K562 (cell line): ENCODE data around the gene SV2C. TPM values are rescaled to one million over a fixed set of nuclear protein-coding genes. Genes with fewer than 3 reads are reported as not detected.
A peak's percentile ranks its signal among the peaks of the same experiment; 100 is the strongest.

Experiments used
- BRCA1 ChIP-seq, 2 experiments: fragments of 450-650 bp in 1 of 2; sonication (generic) in 1 of 2; formaldehyde crosslinking in 1 of 2; IDR thresholded peaks; 2 replicates each; pipeline versions ENCODE4 v1.5.0 to v1.6.1; 2017 to 2020; ENCODE audit warnings: mild to moderate bottlenecking in 1 of 2, missing genetic modification reagents in 1 of 2
- FOXA3 ChIP-seq, 2 experiments: fragments of 450-650 bp in 1 of 2; sonication (generic) in 1 of 2; formaldehyde crosslinking; IDR thresholded peaks in 1 of 2; conservative IDR thresholded peaks in 1 of 2; 2 replicates each; pipeline versions ENCODE4 v1.4.0 to v1.8.0; 2020 to 2022; ENCODE audit warnings: mild to moderate bottlenecking in 2 of 2, missing genetic modification reagents in 1 of 2
- KDM4B ChIP-seq, 2 experiments: fragments of 450-650 bp in 1 of 2; sonication (generic) in 1 of 2; IDR thresholded peaks; 2 replicates each; pipeline ENCODE4 v1.6.1; 2016 to 2017; ENCODE audit warnings: borderline replicate concordance in 2 of 2, antibody characterized with exemption in 1 of 2, low read depth in 1 of 2, mild to moderate bottlenecking in 1 of 2
- POLR2A ChIP-seq: fragments of 450-650 bp; conservative IDR thresholded peaks from 2 replicates; pipeline ENCODE4 v1.6.1; 2016
- PTRF ChIP-seq: fragments of 450-650 bp; IDR thresholded peaks from 2 replicates; pipeline ENCODE4 v1.6.1; 2016; ENCODE audit warnings: mild to moderate bottlenecking, missing genetic modification characterization, missing compliant biosample characterization
- TFAP4 ChIP-seq: sonication (generic); formaldehyde crosslinking; IDR thresholded peaks from 2 replicates; pipeline ENCODE4 v1.8.0; 2022; ENCODE audit warnings: missing genetic modification reagents, mild to moderate bottlenecking, moderate library complexity, borderline replicate concordance
- TOE1 ChIP-seq, 2 experiments: fragments of 450-650 bp in 1 of 2; sonication (generic) in 1 of 2; formaldehyde crosslinking in 1 of 2; IDR thresholded peaks; 2 replicates each; pipeline versions ENCODE4 v1.7.1 to v1.8.0; 2016 to 2022; ENCODE audit warnings: borderline replicate concordance in 2 of 2, mild to moderate bottlenecking in 2 of 2, antibody characterized with exemption in 1 of 2, inconsistent platforms in 1 of 2, low read depth in 1 of 2, missing genetic modification reagents in 1 of 2, moderate library complexity in 1 of 2
- ZBTB40 ChIP-seq, 2 experiments: fragments of 450-650 bp in 1 of 2; sonication (generic) in 1 of 2; formaldehyde crosslinking in 1 of 2; IDR thresholded peaks; 2 replicates each; pipeline versions ENCODE4 v1.7.1 to v1.9.0; 2016 to 2022; ENCODE audit warnings: inconsistent platforms in 1 of 2, mild to moderate bottlenecking in 1 of 2, missing genetic modification reagents in 1 of 2
- polyA plus RNA-seq, 8 experiments: library from polyadenylated mRNA; depleted of rRNA in 4 of 8; stranded (reverse) in 5 of 8; unstranded in 3 of 8; fragments of >200 nt; fragmentation: Nextera tagmentation in 2 of 8; fragmentation: Illumina TruSeq in 1 of 8; extraction: Ambion mirVana in 2 of 8; extraction: Trizol in 1 of 8; gene quantifications; 2 replicates each; pipeline versions ENCODE4 v1.2.1 to v1.2.3, GENCODE V29; 2011 to 2014; ENCODE audit warnings: inconsistent platforms in 1 of 8, missing spikeins in 1 of 8
- total RNA-seq, 7 experiments: library from RNA; depleted of rRNA in 6 of 7; stranded (reverse); fragments of >200 nt in 6 of 7; fragmentation: Illumina TruSeq in 2 of 7; extraction: Trizol in 2 of 7; gene quantifications; 2 replicates each; pipeline versions ENCODE4 v1.2.1 to v1.2.3, GENCODE V29; 2011 to 2021; ENCODE audit warnings: low replicate concordance in 1 of 7
- TF ChIP-seq, protein P1 (sequence below): IDR thresholded peaks from 2 replicates; pipeline ENCODE4 v1.6.1; 2016; ENCODE audit warnings: missing genetic modification characterization, missing compliant biosample characterization

SV2C gene
- total and polyA plus RNA-seq, 9 of the 15 experiments (the other 6 are each of a cell fraction or from before 2014, with no cell fraction given): 0.05 TPM; not detected in 8

DNA sequence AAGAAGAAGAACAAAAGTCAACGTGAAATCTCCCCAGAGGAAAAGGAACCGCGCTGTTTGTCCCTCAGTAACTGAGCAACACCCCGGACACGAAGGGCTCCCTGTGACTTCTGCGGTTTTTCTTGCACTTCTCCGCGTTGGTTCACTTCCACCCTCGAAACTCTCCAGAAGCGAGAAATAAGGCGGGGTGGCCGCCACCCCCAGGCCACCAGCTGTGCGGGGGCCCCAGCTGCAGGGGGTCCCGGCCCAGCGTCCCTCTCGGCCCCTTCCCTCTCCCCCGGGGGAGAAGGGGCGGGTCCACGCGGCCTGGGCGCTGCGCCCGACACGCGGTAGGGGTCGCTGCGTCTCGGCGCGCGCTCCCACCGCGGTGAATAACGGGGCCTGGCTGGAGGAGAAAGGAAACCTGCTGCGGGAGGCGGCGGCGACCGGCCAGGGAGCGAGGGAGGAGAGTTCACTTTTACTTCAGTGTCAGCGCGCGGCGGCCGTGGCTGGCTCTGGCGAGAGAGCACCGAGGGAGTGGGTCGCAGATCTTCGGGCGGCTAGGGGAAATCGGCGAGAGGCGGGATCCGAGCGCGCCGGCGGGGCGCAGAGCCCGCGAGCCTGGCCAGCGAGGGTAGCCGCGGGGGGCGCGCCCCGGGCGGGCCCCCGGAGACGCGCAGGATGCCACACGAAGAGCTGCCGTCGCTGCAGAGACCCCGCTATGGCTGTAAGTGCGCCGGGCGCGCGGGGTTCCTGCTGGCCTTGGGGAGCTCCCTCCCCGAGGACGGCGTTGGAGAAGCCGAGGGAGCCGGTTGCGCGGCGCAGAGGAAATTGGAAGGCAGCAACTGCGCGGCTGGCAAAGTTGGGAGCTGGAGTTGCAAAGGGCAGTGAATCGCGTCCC, 319.9 kb downstream of the SV2C start, which contains the start of gene IQGAP2 (continued):
- TF ChIP-seq, protein P1, sequence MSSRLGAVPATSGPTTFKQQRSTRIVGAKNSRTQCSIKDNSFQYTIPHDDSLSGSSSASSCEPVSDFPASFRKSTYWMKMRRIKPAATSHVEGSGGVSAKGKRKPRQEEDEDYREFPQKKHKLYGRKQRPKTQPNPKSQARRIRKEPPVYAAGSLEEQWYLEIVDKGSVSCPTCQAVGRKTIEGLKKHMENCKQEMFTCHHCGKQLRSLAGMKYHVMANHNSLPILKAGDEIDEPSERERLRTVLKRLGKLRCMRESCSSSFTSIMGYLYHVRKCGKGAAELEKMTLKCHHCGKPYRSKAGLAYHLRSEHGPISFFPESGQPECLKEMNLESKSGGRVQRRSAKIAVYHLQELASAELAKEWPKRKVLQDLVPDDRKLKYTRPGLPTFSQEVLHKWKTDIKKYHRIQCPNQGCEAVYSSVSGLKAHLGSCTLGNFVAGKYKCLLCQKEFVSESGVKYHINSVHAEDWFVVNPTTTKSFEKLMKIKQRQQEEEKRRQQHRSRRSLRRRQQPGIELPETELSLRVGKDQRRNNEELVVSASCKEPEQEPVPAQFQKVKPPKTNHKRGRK (tag): peak; percentile 73
- TF ChIP-seq BRCA1 (IDR thresholded peaks at IDR 0.05) (no peak), BRCA1 (CRISPR knock-in tag; IDR thresholded peaks at IDR 0.05) (0 out of 2 replicates have a peak, but pooled peaks have one; percentile 71), KDM4B (IDR thresholded peaks at IDR 0.05; ENCODE audit: borderline replicate concordance in 2 of 2, low read depth in 1 of 2) (peak in 1 of 2 experiments; percentile 42; a peak in 1 of 4 replicates), FOXA3 (CRISPR knock-in tag; conservative IDR thresholded peaks at IDR 0.05 in 1 of 2, IDR thresholded peaks at IDR 0.05 in 1 of 2) (no peak), TOE1 (IDR thresholded peaks at IDR 0.05; ENCODE audit: borderline replicate concordance) (0 out of 2 replicates have a peak, but pooled peaks have one; percentile 3), TOE1 (CRISPR knock-in tag; IDR thresholded peaks at IDR 0.05; ENCODE audit: borderline replicate concordance, low read depth) (no peak), TFAP4 (CRISPR knock-in tag) (peak; percentile 94), POLR2A (peak; percentile 60; the same call in 1 of the 2 replicates), PTRF (tag) (no peak), ZBTB40 (IDR thresholded peaks at IDR 0.05) (peak; percentile 10; the same call in 1 of the 2 replicates), ZBTB40 (CRISPR knock-in tag; IDR thresholded peaks at IDR 0.05) (no peak)
